ENCODE results near the gene EXOC1L.

GRCh38 chr4:55794053-55794452 is 25.5 kb upstream of the EXOC1L start:
- no peak for TF ChIP-seq CTCF (conservative IDR thresholded peaks at IDR 0.05 in 1 of 2, IDR thresholded peaks at IDR 0.05 in 1 of 2; ENCODE audit: extremely low read depth in 1 of 2, insufficient read depth in 1 of 2, low read depth in 1 of 2, low read length in 2 of 2)
- no peak for TF ChIP-seq EZH2 (IDR thresholded peaks at IDR 0.05; ENCODE audit: borderline replicate concordance, low read length)
